ENCODE results near the gene MAD2L1. TPM values are rescaled to one million over a fixed set of nuclear protein-coding genes. Genes with fewer than 3 reads are reported as not detected.

Gene MAD2L1
- total RNA-seq, 1 donor from 2014 or later, result 13.7 TPM

GRCh38 chr4:120062663-120063195, 3.9 kb downstream of the MAD2L1 start:
- H3K9me3 Mint-ChIP-seq (ENCODE audit: unreplicated experiment), result peaks cover 10% of the 10 kb centered on the region
- peaks cover 7% of the 10 kb centered on the region for H3K27me3 Mint-ChIP-seq (ENCODE audit: unreplicated experiment)
- no peaks in the 10 kb centered on the region for H3K36me3 Mint-ChIP-seq (ENCODE audit: unreplicated experiment)
- H3K27ac Mint-ChIP-seq (ENCODE audit: unreplicated experiment), result no peak overlapping the region
- no peak overlapping the region for H3K4me3 Mint-ChIP-seq (ENCODE audit: unreplicated experiment)
- DNase-seq, result no peak
- TF ChIP-seq CTCF (IDR thresholded peaks at IDR 0.05; ENCODE audit: partially characterized antibody, unreplicated experiment), result no peak
- peaks cover 6% of the 10 kb centered on the region for H3K4me1 Mint-ChIP-seq (ENCODE audit: low read depth, unreplicated experiment)

GRCh38 chr4:120059036-120059435, 7.6 kb downstream of the MAD2L1 start:
- no peaks in the 10 kb centered on the region for H3K9me3 Mint-ChIP-seq (ENCODE audit: unreplicated experiment)
- no peak overlapping the region for H3K4me3 Mint-ChIP-seq (ENCODE audit: unreplicated experiment)
- DNase-seq, result no peak
- no peaks in the 10 kb centered on the region for H3K27me3 Mint-ChIP-seq (ENCODE audit: unreplicated experiment)
- H3K36me3 Mint-ChIP-seq (ENCODE audit: unreplicated experiment), result no peaks in the 10 kb centered on the region
- peaks cover 1% of the 10 kb centered on the region for H3K4me1 Mint-ChIP-seq (ENCODE audit: low read depth, unreplicated experiment)
- no peak overlapping the region for H3K27ac Mint-ChIP-seq (ENCODE audit: unreplicated experiment)
- TF ChIP-seq CTCF (IDR thresholded peaks at IDR 0.05; ENCODE audit: partially characterized antibody, unreplicated experiment), result no peak

GRCh38 chr4:120057416-120057815, 9.2 kb downstream of the MAD2L1 start:
- H3K27me3 Mint-ChIP-seq (ENCODE audit: unreplicated experiment), result no peaks in the 10 kb centered on the region

GRCh38 chr4:120056246-120056645, 10.4 kb downstream of the MAD2L1 start:
- Mint-ChIP-seq H3K36me3 (ENCODE audit: unreplicated experiment) (no peaks in the 10 kb centered on the region), H3K27me3 (ENCODE audit: unreplicated experiment) (no peaks in the 10 kb centered on the region), H3K27ac (ENCODE audit: unreplicated experiment) (no peak overlapping the region), H3K4me3 (ENCODE audit: unreplicated experiment) (no peak overlapping the region), H3K4me1 (ENCODE audit: low read depth, unreplicated experiment) (no peaks in the 10 kb centered on the region), H3K9me3 (ENCODE audit: unreplicated experiment) (no peaks in the 10 kb centered on the region)
- no peak for DNase-seq
- TF ChIP-seq CTCF (IDR thresholded peaks at IDR 0.05; ENCODE audit: partially characterized antibody, unreplicated experiment), result no peak

More at GRCh38 chr4:120057416-120057815, 9.2 kb downstream of the MAD2L1 start:
- no peak overlapping the region for H3K27ac Mint-ChIP-seq (ENCODE audit: unreplicated experiment)
- TF ChIP-seq CTCF (IDR thresholded peaks at IDR 0.05; ENCODE audit: partially characterized antibody, unreplicated experiment), result no peak
- no peak overlapping the region for H3K4me3 Mint-ChIP-seq (ENCODE audit: unreplicated experiment)
- H3K9me3 Mint-ChIP-seq (ENCODE audit: unreplicated experiment), result no peaks in the 10 kb centered on the region
- H3K4me1 Mint-ChIP-seq (ENCODE audit: low read depth, unreplicated experiment), result no peaks in the 10 kb centered on the region
- H3K36me3 Mint-ChIP-seq (ENCODE audit: unreplicated experiment), result no peaks in the 10 kb centered on the region
- no peak for DNase-seq

GRCh38 chr4:120055795-120056194, 10.9 kb downstream of the MAD2L1 start:
- no peak overlapping the region for H3K4me3 Mint-ChIP-seq (ENCODE audit: unreplicated experiment)
- no peak for TF ChIP-seq CTCF (IDR thresholded peaks at IDR 0.05; ENCODE audit: partially characterized antibody, unreplicated experiment)
- no peaks in the 10 kb centered on the region for H3K4me1 Mint-ChIP-seq (ENCODE audit: low read depth, unreplicated experiment)
- no peak for DNase-seq
- no peaks in the 10 kb centered on the region for H3K27me3 Mint-ChIP-seq (ENCODE audit: unreplicated experiment)
- no peak overlapping the region for H3K27ac Mint-ChIP-seq (ENCODE audit: unreplicated experiment)
- no peaks in the 10 kb centered on the region for H3K9me3 Mint-ChIP-seq (ENCODE audit: unreplicated experiment)
- H3K36me3 Mint-ChIP-seq (ENCODE audit: unreplicated experiment), result no peaks in the 10 kb centered on the region

Measured in glutamatergic neuron (in vitro differentiated cells).